GM23338 (cell line): ENCODE data around the gene SLC5A2. TPM values are rescaled to one million over a fixed set of nuclear protein-coding genes. Genes with fewer than 3 reads are reported as not detected.

ENCODE experiments used
- ATAC-seq: fragments of 200-7000 bp; cut with Tn5 transposase; 3 replicates; pipeline ENCODE4 v1.9.1; 2020
- DNase-seq: peaks from one replicate; pipeline ENCODE4 v3.0.0-alpha.2; 2015; ENCODE audit warnings: low spot score
- H2AFZ ChIP-seq: fragments of 200-600 bp; sonication (generic); 2 replicates; pipeline ENCODE4 v1.8.0; 2016; ENCODE audit warnings: antibody characterized with exemption, mild to moderate bottlenecking, moderate library complexity
- H3F3A ChIP-seq: fragments of 200-600 bp; sonication (generic); replicated peaks from 2 replicates; pipeline ENCODE4 v1.8.0; 2017; ENCODE audit warnings: antibody characterized with exemption, mixed run types, low read depth
- H3K27ac ChIP-seq: fragments of 200-600 bp; sonication (generic); 2 replicates; pipeline ENCODE4 v1.6.1; 2016; ENCODE audit warnings: low read depth
- H3K27me3 ChIP-seq: fragments of 200-600 bp; sonication (generic); 2 replicates; pipeline ENCODE4 v1.8.0; 2016; ENCODE audit warnings: mild to moderate bottlenecking, mixed run types, moderate library complexity; ENCODE audit not compliant: insufficient read depth
- H3K36me3 ChIP-seq: fragments of 200-600 bp; sonication (generic); 2 replicates; pipeline ENCODE4 v1.8.0; 2016; ENCODE audit warnings: mild to moderate bottlenecking; ENCODE audit not compliant: insufficient read depth
- H3K4me1 ChIP-seq: fragments of 200-600 bp; sonication (generic); 2 replicates; pipeline ENCODE4 v1.8.0; 2016; ENCODE audit warnings: mild to moderate bottlenecking, moderate library complexity; ENCODE audit not compliant: insufficient read depth
- H3K4me2 ChIP-seq: fragments of 200-600 bp; sonication (generic); 2 replicates; pipeline ENCODE4 v1.7.1; 2017; ENCODE audit warnings: mixed run types
- H3K4me3 ChIP-seq: fragments of 200-600 bp; sonication (generic); 2 replicates; pipeline ENCODE4 v1.6.1; 2016; ENCODE audit warnings: mixed run types
- H3K79me2 ChIP-seq: fragments of 200-600 bp; sonication (generic); replicated peaks from 2 replicates; pipeline ENCODE4 v1.8.0; 2017; ENCODE audit warnings: mild to moderate bottlenecking; ENCODE audit not compliant: insufficient read depth
- H3K9me2 ChIP-seq: fragments of 200-600 bp; sonication (generic); 2 replicates; pipeline ENCODE4 v1.8.0; 2017; ENCODE audit not compliant: insufficient read depth
- H4K20me1 ChIP-seq: fragments of 200-600 bp; sonication (generic); replicated peaks from 2 replicates; pipeline ENCODE4 v1.8.0; 2017; ENCODE audit warnings: mild to moderate bottlenecking; ENCODE audit not compliant: insufficient read depth
- H3K27ac Mint-ChIP-seq: 2 replicates; pipeline ENCODE4 v1.8.0; 2020; ENCODE audit warnings: inconsistent platforms, mild to moderate bottlenecking, moderate library complexity, mixed read lengths
- H3K27me3 Mint-ChIP-seq: 3 replicates; pipeline ENCODE4 v1.8.0; 2022; ENCODE audit warnings: low read depth, mild to moderate bottlenecking, moderate library complexity, mixed read lengths, inconsistent platforms; ENCODE audit not compliant: insufficient read depth, poor library complexity
- H3K36me3 Mint-ChIP-seq: 3 replicates; pipeline ENCODE4 v1.8.0; 2021; ENCODE audit warnings: low read depth, mild to moderate bottlenecking, inconsistent platforms, moderate library complexity, mixed read lengths
- H3K4me1 Mint-ChIP-seq: 3 replicates; pipeline ENCODE4 v1.8.0; 2020; ENCODE audit warnings: mild to moderate bottlenecking, inconsistent platforms, mixed read lengths
- H3K4me3 Mint-ChIP-seq: 3 replicates; pipeline ENCODE4 v1.8.0; 2021; ENCODE audit warnings: moderate library complexity, mild to moderate bottlenecking, inconsistent platforms, mixed read lengths
- H3K9me3 Mint-ChIP-seq: 3 replicates; pipeline ENCODE4 v1.8.0; 2020; ENCODE audit warnings: moderate library complexity, mild to moderate bottlenecking, inconsistent platforms, mixed read lengths
- CREB1 ChIP-seq: fragments of 250-450 bp; sonication (Bioruptor Pico); IDR thresholded peaks from 2 replicates; pipeline ENCODE4 v1.5.0; 2020; ENCODE audit warnings: low read depth, mild to moderate bottlenecking, moderate library complexity
- EZH2phosphoT487 ChIP-seq: fragments of 200-600 bp; sonication (generic); IDR thresholded peaks from one replicate; pipeline ENCODE4 v1.8.1; 2018; ENCODE audit warnings: antibody characterized with exemption; ENCODE audit not compliant: unreplicated experiment
- JUNB ChIP-seq: IDR thresholded peaks from one replicate; pipeline ENCODE4 v1.6.1; 2016; ENCODE audit warnings: antibody characterized with exemption; ENCODE audit not compliant: unreplicated experiment
- STAT1 ChIP-seq: IDR thresholded peaks from one replicate; pipeline ENCODE4 v1.6.1; 2016; ENCODE audit warnings: antibody characterized with exemption; ENCODE audit not compliant: unreplicated experiment
- ZNF114 ChIP-seq: fragments of 250-450 bp; sonication (Bioruptor Pico); IDR thresholded peaks from 2 replicates; pipeline ENCODE4 v1.5.0; 2020; ENCODE audit warnings: mild to moderate bottlenecking, moderate library complexity
- polyA plus RNA-seq: library from polyadenylated mRNA; unstranded; fragments of >200 nt; fragmentation: Nextera tagmentation; extraction: Ambion mirVana; gene quantifications from 2 replicates; pipeline ENCODE4 v1.2.1, GENCODE V29; 2016
- total RNA-seq: library from RNA; depleted of rRNA; stranded (reverse); fragments of >200 nt; shearing (Covaris generic); gene quantifications from 2 replicates; pipeline ENCODE4 v1.2.3, GENCODE V29; 2014
- TF ChIP-seq, protein P1 (sequence below): IDR thresholded peaks from one replicate; pipeline ENCODE4 v1.6.1; 2018; ENCODE audit warnings: antibody characterized with exemption; ENCODE audit not compliant: unreplicated experiment

The SLC5A2 gene
- total and polyA plus RNA-seq, 2 experiments from 2014 or later, result 0.76 to 3.6 TPM

- H3F3A ChIP-seq, result no peaks in the 10 kb centered on the region
- no peak for ATAC-seq
- no peak overlapping the region for H3K4me3 ChIP-seq
- no peak overlapping the region for H3K27ac Mint-ChIP-seq
- peaks cover 27% of the 10 kb centered on the region for H3K9me3 Mint-ChIP-seq
- no peaks in the 10 kb centered on the region; the same call in 1 of the 2 replicates for H3K4me1 ChIP-seq
- TF ChIP-seq CREB1 (no peak), STAT1 (no peak), ZNF114 (CRISPR knock-in tag) (no peak), EZH2phosphoT487 (no peak)
- no peaks in the 10 kb centered on the region; the same call in none of the 2 replicates for H4K20me1 ChIP-seq
- H3K9me2 ChIP-seq, result no peaks in the 10 kb centered on the region
- H3K79me2 ChIP-seq, result no peaks in the 10 kb centered on the region
- H3K4me1 Mint-ChIP-seq, result peaks cover 3% of the 10 kb centered on the region; the same call in 1 of the 3 replicates
- no peak overlapping the region for H3K27ac ChIP-seq
- no peak overlapping the region for H3K4me2 ChIP-seq
- no peak overlapping the region for H2AFZ ChIP-seq
- no peaks in the 10 kb centered on the region for H3K36me3 ChIP-seq
- peaks cover 64% of the 10 kb centered on the region for H3K27me3 ChIP-seq
- H3K4me3 Mint-ChIP-seq, result no peak overlapping the region
- peaks cover 10% of the 10 kb centered on the region for H3K27me3 Mint-ChIP-seq
- H3K36me3 Mint-ChIP-seq, result peaks cover 23% of the 10 kb centered on the region
- no peak for DNase-seq
Measured at GRCh38 chr16:31535737-31536136, 52.8 kb downstream of the SLC5A2 start.

- TF ChIP-seq, protein P1, sequence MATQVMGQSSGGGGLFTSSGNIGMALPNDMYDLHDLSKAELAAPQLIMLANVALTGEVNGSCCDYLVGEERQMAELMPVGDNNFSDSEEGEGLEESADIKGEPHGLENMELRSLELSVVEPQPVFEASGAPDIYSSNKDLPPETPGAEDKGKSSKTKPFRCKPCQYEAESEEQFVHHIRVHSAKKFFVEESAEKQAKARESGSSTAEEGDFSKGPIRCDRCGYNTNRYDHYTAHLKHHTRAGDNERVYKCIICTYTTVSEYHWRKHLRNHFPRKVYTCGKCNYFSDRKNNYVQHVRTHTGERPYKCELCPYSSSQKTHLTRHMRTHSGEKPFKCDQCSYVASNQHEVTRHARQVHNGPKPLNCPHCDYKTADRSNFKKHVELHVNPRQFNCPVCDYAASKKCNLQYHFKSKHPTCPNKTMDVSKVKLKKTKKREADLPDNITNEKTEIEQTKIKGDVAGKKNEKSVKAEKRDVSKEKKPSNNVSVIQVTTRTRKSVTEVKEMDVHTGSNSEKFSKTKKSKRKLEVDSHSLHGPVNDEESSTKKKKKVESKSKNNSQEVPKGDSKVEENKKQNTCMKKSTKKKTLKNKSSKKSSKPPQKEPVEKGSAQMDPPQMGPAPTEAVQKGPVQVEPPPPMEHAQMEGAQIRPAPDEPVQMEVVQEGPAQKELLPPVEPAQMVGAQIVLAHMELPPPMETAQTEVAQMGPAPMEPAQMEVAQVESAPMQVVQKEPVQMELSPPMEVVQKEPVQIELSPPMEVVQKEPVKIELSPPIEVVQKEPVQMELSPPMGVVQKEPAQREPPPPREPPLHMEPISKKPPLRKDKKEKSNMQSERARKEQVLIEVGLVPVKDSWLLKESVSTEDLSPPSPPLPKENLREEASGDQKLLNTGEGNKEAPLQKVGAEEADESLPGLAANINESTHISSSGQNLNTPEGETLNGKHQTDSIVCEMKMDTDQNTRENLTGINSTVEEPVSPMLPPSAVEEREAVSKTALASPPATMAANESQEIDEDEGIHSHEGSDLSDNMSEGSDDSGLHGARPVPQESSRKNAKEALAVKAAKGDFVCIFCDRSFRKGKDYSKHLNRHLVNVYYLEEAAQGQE, result no peak
- TF ChIP-seq JUNB, result no peak
- H3K27me3 ChIP-seq, result peaks cover 53% of the 10 kb centered on the region
- H3K4me2 ChIP-seq, result peak overlapping the region; percentile 75
- no peaks in the 10 kb centered on the region for H3K79me2 ChIP-seq
- peak overlapping the region; percentile 85 for H2AFZ ChIP-seq
- no peaks in the 10 kb centered on the region; the same call in 1 of the 2 replicates for H3K4me1 ChIP-seq
- Mint-ChIP-seq H3K4me3 (peak overlapping the region; percentile 69), H3K9me3 (peaks cover 34% of the 10 kb centered on the region), H3K27ac (no peak overlapping the region), H3K27me3 (peaks cover 10% of the 10 kb centered on the region), H3K36me3 (peaks cover 23% of the 10 kb centered on the region), H3K4me1 (peaks cover 3% of the 10 kb centered on the region; the same call in 1 of the 3 replicates)
- ATAC-seq (peak; percentile 39), DNase-seq (peak; percentile 24)
- H3K4me3 ChIP-seq, result peak overlapping the region; percentile 54
- H3F3A ChIP-seq, result no peaks in the 10 kb centered on the region
- no peaks in the 10 kb centered on the region for H3K9me2 ChIP-seq
- no peak overlapping the region for H3K27ac ChIP-seq
- no peaks in the 10 kb centered on the region for H3K36me3 ChIP-seq
- H4K20me1 ChIP-seq, result no peaks in the 10 kb centered on the region; the same call in none of the 2 replicates
Measured at GRCh38 chr16:31536804-31537361, 54.0 kb downstream of the SLC5A2 start.
